IPS-18c (cell line): ENCODE results near the gene CCDC40.
A peak's percentile ranks its signal among the peaks of the same experiment; 100 is the strongest.
"Not testable (repeated sequence)": the region's sequence is repeated elsewhere in the genome, so short reads cannot be mapped to it uniquely, and the experiment has no call there.

Experiments used
- H3K4me3 ChIP-seq: 2 replicates; pipeline ENCODE4 v1.7.0; 2013; ENCODE audit warnings: low read depth, mild to moderate bottlenecking, low read length, moderate library complexity; ENCODE audit not compliant: insufficient read depth
- H3K9me3 ChIP-seq: one replicate; pipeline ENCODE4 v1.6.1; 2013; ENCODE audit warnings: mild to moderate bottlenecking, low read length, moderate library complexity; ENCODE audit not compliant: control insufficient read depth, insufficient read depth

CCDC40 gene

DNA sequence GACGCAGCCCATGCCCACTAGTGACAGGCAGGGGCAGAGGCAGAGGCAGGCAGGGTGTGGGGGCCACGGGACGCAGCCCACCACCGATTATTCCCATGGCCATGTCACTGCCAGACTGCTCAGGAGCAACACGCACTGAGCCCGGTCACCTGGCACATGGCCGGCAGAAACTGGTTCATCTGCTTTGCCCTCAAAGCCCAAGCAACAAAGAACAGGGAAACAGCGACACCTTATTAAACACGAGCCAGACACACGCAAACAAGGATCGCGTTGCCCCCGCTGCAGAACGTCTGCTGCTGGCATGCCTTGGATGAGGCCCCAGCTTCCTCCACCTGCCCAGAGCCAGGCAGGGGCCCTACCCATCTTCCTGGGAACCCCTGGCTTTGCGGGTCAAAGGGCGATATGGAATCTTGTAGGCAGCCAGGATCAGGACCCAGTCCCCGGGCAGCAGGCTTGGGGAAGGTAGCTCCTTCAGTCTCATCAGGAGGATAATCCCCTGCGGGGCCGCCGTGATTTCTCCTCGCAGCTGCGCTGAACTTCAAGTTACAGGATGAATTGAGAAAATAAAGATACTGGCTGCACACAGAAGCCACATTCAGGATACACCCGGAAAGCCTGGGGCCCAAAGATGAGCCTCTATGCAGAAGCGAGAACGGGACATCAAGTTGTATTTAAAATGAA, 5.6 kb upstream of the CCDC40 start:
- Histone ChIP-seq H3K4me3 (no peak overlapping the region; the same call in 1 of the 2 replicates), H3K9me3 (no peaks in the 10 kb centered on the region)

DNA sequence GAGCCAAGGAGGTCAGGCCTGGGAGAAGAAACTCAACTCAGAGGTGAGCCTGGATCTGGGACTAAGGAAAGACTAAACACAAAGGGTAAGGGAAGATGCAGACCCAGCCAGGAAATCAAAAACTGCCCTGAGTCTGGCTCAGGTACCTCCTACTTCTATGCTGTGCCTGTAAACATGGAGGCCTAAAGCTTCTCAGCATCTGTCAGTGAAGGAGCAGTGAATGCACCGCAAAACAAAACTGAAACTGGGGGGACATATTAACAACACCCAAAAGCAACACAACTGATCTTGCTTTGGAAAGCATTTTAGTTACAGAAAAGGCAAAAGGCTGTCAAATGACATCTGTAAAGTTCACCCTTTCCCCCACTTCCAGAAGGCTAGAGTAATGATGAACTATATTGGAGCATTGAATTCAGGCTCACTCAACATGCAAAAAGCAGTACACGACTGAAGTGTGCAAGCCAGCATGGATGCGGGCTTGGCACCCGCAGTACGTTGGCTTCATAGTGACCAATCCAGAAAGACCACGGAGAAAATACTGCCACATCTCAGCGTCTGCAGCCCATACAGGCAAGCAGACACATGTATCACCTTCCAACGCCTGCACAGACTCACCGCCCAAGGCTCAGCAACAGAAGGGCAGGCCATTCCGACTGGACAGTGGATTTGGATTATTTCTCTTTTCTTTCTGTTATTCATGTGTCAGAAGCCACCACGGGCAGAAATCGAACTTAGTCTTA, 4.6 kb upstream of the CCDC40 start:
- Histone ChIP-seq H3K9me3 (no peaks in the 10 kb centered on the region), H3K4me3 (no peak overlapping the region)

GRCh38 chr17:80032614-80033171, 3.7 kb upstream of the CCDC40 start:
- H3K9me3 ChIP-seq, result no peaks in the 10 kb centered on the region
- H3K4me3 ChIP-seq, result no peak overlapping the region

DNA sequence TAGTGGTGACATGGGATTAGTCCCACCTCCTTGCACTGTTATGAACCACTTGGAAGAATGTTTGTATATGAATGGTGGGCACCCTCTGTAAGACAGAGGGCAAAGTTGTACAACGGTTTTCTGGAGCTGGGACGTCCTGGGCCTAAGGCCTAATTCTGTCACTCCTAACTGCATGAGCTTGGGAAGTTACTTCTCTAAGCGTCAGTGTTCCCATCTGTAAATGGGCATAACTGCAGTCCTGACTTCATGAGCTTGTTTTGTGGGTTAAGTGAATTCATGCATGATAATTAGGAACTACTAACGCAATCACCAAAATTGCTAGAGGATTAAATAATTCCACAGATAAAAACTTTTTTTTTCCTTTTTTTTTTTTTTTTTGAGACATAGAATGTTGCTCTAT, 2.6 kb upstream of the CCDC40 start:
- H3K4me3 ChIP-seq, result no peak overlapping the region
- no peaks in the 10 kb centered on the region for H3K9me3 ChIP-seq

- H3K4me3 ChIP-seq, result peak overlapping the region; percentile 81
- no peaks in the 10 kb centered on the region for H3K9me3 ChIP-seq
These were observed 1.4 kb upstream of the CCDC40 start for GRCh38 chr17:80034791-80035686.

GRCh38 chr17:80035687-80035936, 830 bp upstream of the CCDC40 start, which contains the start of gene TBC1D16:
Gene TBC1D16, minus strand, starts transcription at chr17:80035872. Its CDS starts 22,325 bp downstream, at chr17:80013547.
- Histone ChIP-seq H3K4me3 (peak within 1 kb of the TSS; percentile 84), H3K9me3 (no peaks in the 10 kb centered on the region)

- Histone ChIP-seq H3K9me3 (no peaks in the 10 kb centered on the region), H3K4me3 (peak overlapping the region; percentile 84)
These were observed 454 bp downstream of the CCDC40 start for GRCh38 chr17:80036715-80037477.

GRCh38 chr17:80043963-80044362, 7.5 kb downstream of the CCDC40 start:
- Histone ChIP-seq H3K4me3 (no peak overlapping the region), H3K9me3 (no peaks in the 10 kb centered on the region)

- Histone ChIP-seq H3K4me3 (no peak overlapping the region), H3K9me3 (no peaks in the 10 kb centered on the region)
These were observed 9.3 kb downstream of the CCDC40 start for GRCh38 chr17:80045703-80046102.

GRCh38 chr17:80046709-80047108, 10.3 kb downstream of the CCDC40 start:
- H3K4me3 ChIP-seq, H3K9me3 ChIP-seq: not testable (repeated sequence)

DNA sequence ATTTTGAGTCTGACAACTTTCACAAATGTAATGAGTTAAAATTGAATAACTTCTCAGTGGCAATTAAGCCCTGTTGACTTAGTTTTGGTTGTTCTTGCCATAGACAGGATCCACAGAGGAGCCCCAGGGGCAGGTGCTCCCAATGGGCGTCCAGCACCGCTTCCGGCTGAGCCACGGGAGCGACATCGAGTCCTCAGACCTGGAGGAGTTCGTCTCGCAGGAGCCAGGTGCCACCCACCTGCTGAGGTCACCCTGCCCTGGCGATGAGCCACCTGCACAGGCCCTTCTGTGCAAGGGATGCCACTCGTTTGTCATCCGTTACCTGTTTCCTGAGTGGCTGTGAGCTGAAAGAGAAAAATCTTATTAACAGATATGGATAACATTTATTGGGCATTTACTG, 10.7 kb downstream of the CCDC40 start:
- H3K4me3 ChIP-seq, result no peak overlapping the region
- H3K9me3 ChIP-seq, result no peaks in the 10 kb centered on the region

DNA sequence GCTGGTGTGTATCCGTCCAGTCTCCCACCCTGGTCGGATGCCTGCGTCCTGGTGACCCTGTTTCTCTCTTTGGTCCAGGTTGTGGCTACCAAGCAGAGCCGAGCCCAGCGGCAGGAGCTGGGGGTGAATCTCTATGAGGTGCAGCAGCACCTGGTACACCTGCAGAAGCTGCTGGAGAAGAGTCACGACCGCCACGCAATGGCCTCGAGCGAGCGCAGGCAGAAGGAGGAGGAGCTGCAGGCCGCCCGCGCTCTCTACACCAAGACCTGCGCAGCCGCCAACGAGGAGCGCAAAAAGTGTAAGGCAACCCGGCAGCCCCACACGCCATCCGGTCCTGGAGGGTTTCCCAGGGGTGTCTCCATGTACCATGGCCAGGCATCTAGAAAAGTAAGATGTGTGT, 13.5 kb downstream of the CCDC40 start:
- Histone ChIP-seq H3K9me3 (no peaks in the 10 kb centered on the region), H3K4me3 (no peak overlapping the region)

GRCh38 chr17:80050706-80051105, 14.3 kb downstream of the CCDC40 start:
- Histone ChIP-seq H3K4me3 (no peak overlapping the region), H3K9me3 (no peaks in the 10 kb centered on the region)

- Histone ChIP-seq H3K9me3 (no peaks in the 10 kb centered on the region), H3K4me3 (no peak overlapping the region)
These were observed 15.2 kb downstream of the CCDC40 start for GRCh38 chr17:80051681-80052080.

GRCh38 chr17:80053102-80053501, 16.7 kb downstream of the CCDC40 start:
- H3K4me3 ChIP-seq, result no peak overlapping the region
- no peaks in the 10 kb centered on the region for H3K9me3 ChIP-seq

- Histone ChIP-seq H3K4me3 (no peak overlapping the region), H3K9me3 (peaks cover 2% of the 10 kb centered on the region)
These were observed 19.2 kb downstream of the CCDC40 start for GRCh38 chr17:80055597-80055996.
